ENCODE measurements around the gene TERT. TPM values are rescaled to one million over a fixed set of nuclear protein-coding genes. Genes with fewer than 3 reads are reported as not detected.
A peak's percentile ranks its signal among the peaks of the same experiment; 100 is the strongest.

The TERT gene
- total RNA-seq, 3 donors from 2014 or later = 2.1 to 5.0 (median 2.8) TPM

DNA sequence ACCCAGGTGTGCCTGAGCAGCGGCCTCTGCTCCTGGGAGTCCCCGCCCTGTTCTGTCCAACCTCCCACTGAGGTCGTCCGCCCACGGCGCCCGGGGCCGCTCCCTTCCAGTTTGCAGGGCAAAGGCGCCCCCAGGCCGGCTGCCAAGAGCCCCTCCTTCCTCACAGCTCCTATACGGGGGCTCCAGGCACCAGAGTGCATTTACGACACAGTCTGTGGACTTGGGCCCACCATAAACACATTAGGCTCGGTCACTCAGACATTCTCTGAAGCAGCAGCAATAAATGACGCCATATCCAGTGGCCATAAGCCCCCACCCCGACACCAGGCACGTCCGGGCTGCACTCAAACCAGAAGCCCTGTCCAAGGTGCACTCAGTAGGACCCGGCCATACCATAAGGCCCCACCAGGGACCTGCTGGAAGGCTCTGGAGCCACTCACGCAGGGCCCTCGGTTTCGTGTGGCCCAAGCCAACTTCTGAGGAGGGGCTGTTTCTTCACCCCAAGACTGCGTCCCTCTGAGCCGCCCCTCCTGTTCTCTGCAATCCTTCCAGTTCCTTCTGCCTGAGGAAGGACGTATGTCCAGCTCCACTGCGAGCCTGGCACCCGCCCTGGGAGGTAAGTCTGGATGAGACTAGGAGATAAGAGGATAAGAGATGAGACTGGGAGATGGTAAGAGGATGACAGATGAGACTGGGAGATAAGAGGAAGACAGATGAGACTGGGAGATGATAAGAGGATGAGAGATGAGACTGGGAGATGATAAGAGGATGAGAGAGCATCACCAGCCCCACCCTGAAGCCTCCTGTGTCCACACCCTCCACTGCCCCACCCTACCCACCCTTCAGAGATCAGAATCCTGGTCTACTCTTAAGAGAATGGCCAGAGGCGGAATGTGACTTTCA lies 42.9 kb downstream of the TERT start:
- DNase-seq (peak; percentile 40 to 61 (median 59)), ATAC-seq (peak; percentile 68)
- Histone ChIP-seq H3K36me3 (ENCODE audit: low read depth) (no peaks in the 10 kb centered on the region), H3K4me1 (ENCODE audit: low read depth) (peaks cover 4% of the 10 kb centered on the region), H3K9me3 (no peaks in the 10 kb centered on the region), H3K4me3 (no peak overlapping the region)
- TF ChIP-seq CTCF (IDR thresholded peaks at IDR 0.05) = no peak
- intact Hi-C loops (cut with DNase I, micrococcal nuclease) = no loop called here

DNA sequence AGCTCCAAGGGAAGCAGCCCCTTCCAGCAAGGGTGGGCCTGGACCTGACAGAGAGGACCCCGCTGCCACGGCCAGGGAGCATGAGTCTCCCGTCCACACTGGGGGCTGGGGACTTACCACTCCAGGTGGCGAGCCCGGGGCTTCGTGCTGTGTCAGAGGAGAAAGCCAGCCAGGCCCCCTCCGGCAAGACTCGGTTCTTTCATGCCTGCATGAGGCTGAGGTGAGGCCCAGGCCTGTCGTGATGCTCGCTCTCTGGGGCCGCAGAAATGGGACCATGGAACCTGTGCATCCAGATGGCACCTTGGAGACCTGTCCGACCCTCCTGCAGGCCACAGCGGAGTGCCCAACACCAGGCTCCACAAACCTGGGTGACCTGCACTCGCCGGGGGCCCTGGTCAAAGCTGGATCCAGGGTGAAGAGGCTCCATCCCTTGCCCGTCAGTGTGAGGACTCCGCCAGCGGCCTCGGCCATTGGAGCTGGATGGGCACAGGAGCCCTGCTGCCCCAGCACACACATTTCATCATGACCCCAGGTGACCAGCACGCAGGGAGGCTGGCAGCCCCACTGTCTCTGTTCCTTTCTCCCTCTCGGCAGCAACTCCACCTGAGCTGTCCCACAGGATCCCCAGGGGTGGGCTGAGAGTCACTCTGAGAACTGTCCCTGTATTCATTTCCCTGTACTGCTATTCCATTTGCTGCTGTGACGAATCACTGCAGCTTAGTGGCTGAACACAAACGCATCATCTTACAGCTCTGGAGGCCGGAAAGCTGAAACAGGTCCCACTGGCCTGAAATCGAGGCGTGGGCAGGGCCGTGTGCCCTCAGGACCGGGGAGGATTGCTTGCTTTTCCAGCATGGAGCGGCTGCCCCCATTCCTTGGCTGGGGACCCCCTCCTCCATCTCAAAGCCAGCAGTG lies 45.2 kb downstream of the TERT start:
- Histone ChIP-seq H3K4me1 (ENCODE audit: low read depth) (peaks cover 4% of the 10 kb centered on the region), H3K9me3 (no peaks in the 10 kb centered on the region), H3K36me3 (ENCODE audit: low read depth) (no peaks in the 10 kb centered on the region), H3K4me3 (no peak overlapping the region)
- DNase-seq (no peak), ATAC-seq (no peak)
- TF ChIP-seq CTCF (IDR thresholded peaks at IDR 0.05) = no peak
- intact Hi-C loops (cut with DNase I, micrococcal nuclease) = no loop called here

DNA sequence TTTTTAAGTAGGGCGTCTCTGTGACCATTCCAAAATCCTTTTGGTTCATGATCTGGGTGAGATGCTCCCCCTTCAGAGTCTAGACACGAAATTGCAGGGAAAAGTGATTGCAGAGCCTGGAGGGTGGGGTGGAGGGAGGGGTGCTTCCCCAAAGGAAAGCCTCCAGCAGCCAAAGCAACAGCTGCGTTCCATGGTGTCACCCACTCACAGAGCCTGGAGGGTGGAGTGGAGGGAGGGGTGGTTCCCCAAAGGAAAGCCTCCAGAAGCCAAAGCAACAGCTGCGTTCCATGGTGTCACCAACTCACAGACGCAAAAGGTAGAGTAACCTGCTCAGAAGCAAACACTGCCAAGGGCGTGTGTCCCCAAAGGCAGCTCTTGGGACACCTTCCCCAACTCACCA lies 47.1 kb downstream of the TERT start:
- H3K36me3 ChIP-seq (ENCODE audit: low read depth) = no peaks in the 10 kb centered on the region
- H3K4me1 ChIP-seq (ENCODE audit: low read depth) = peaks cover 4% of the 10 kb centered on the region
- H3K9me3 ChIP-seq = no peaks in the 10 kb centered on the region
- no peak overlapping the region for H3K4me3 ChIP-seq
- no peak for DNase-seq
- intact Hi-C loops (cut with DNase I, micrococcal nuclease) = no loop called here
- no peak for ATAC-seq
- no peak for TF ChIP-seq CTCF (IDR thresholded peaks at IDR 0.05)

- ATAC-seq (peak; percentile 56), DNase-seq (peak in 2 of 3 donors; percentile 76 to 77)
- H3K4me3 ChIP-seq = no peak overlapping the region
- no peaks in the 10 kb centered on the region for H3K9me3 ChIP-seq
- H3K36me3 ChIP-seq (ENCODE audit: low read depth) = no peaks in the 10 kb centered on the region
- peaks cover 3% of the 10 kb centered on the region for H3K4me1 ChIP-seq (ENCODE audit: low read depth)
- intact Hi-C loops (cut with DNase I, micrococcal nuclease) = no loop called here
- TF ChIP-seq CTCF (IDR thresholded peaks at IDR 0.05) = no peak
These were observed 48.0 kb downstream of the TERT start for GRCh38 chr5:1246711-1247431.

DNA sequence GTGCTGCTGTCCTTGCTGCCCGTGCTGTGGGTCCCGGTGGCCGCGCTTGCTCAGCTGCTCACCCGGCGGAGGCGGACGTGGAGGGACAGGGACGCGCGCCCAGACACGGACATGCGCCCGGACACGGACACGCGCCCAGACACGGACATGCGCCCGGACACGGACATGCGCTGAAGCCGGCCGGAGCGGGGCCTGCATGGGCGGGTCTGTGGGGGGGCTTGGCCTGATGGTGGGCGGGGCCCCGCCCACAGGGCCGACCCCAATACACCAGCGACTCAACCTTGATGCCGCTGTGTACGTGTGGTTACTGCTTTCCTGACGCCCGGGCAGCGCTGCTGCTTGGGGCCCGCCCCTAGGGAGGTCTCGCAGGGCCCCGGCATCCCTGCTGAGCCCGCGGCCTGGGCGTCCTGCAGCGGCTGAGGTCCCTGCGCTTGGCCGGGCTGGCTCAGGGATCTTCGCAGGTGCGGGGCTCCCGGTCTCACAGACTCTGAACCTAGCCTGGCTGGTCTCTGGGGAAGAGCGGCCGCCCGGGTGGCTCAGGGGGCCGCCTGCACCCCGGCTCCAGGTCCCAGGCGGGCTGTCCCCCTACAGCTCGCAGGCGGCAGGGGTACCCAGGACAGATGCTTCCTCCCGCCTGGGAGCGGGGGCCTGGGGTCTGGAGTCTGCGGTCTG lies 48.8 kb downstream of the TERT start:
- TF ChIP-seq CTCF (IDR thresholded peaks at IDR 0.05) = no peak
- H3K4me3 ChIP-seq = no peak overlapping the region
- H3K36me3 ChIP-seq (ENCODE audit: low read depth) = no peaks in the 10 kb centered on the region
- H3K4me1 ChIP-seq (ENCODE audit: low read depth) = no peaks in the 10 kb centered on the region
- DNase-seq (no peak), ATAC-seq (no peak)
- no peaks in the 10 kb centered on the region for H3K9me3 ChIP-seq
- intact Hi-C loops (cut with DNase I, micrococcal nuclease) = no loop called here

Data from mucosa of descending colon (tissue), 3 donors.